C4-2B (cell line): ENCODE data around the gene RIMBP2.

Source experiments
- H3K27ac ChIP-seq: fragments of 450-650 bp; 2 replicates; pipeline ENCODE4 v1.5.1; 2017
- CTCF ChIP-seq: fragments of 450-650 bp; conservative IDR thresholded peaks from 2 replicates; pipeline ENCODE4 v1.5.1; 2017; ENCODE audit warnings: mild to moderate bottlenecking
- ZFX ChIP-seq: fragments of 450-650 bp; IDR thresholded peaks from 2 replicates; pipeline ENCODE4 v1.6.1; 2017

Gene RIMBP2

GRCh38 chr12:130644566-130644965 lies 71.5 kb downstream of the RIMBP2 start:
- no peak for TF ChIP-seq CTCF
- no peak for TF ChIP-seq ZFX
- no peak overlapping the region for H3K27ac ChIP-seq

GRCh38 chr12:130644146-130644545 lies 72.0 kb downstream of the RIMBP2 start:
- TF ChIP-seq CTCF = no peak
- no peak for TF ChIP-seq ZFX
- no peak overlapping the region for H3K27ac ChIP-seq

- TF ChIP-seq CTCF (no peak), ZFX (no peak)
- H3K27ac ChIP-seq = no peak overlapping the region
These were observed 73.2 kb downstream of the RIMBP2 start for GRCh38 chr12:130642856-130643255.

- H3K27ac ChIP-seq = no peak overlapping the region
- TF ChIP-seq CTCF (no peak), ZFX (no peak)
These were observed 74.4 kb downstream of the RIMBP2 start for GRCh38 chr12:130641533-130642184.

- no peak for TF ChIP-seq CTCF
- no peak for TF ChIP-seq ZFX
- no peak overlapping the region for H3K27ac ChIP-seq
These were observed 75.2 kb downstream of the RIMBP2 start for GRCh38 chr12:130640901-130641300.

GRCh38 chr12:130640496-130640895 lies 75.6 kb downstream of the RIMBP2 start:
- no peak overlapping the region for H3K27ac ChIP-seq
- TF ChIP-seq ZFX (no peak), CTCF (no peak)

- no peak overlapping the region for H3K27ac ChIP-seq
- TF ChIP-seq ZFX = no peak
- TF ChIP-seq CTCF = no peak
These were observed 76.3 kb downstream of the RIMBP2 start for GRCh38 chr12:130639476-130640424.
